NCI-H2107 treated with DMSO at 0.1 percent for 48 hours (cell line): ENCODE data around the gene CDCA4.
A peak's percentile ranks its signal among the peaks of the same experiment; 100 is the strongest.
"Not testable (repeated sequence)": the region's sequence is repeated elsewhere in the genome, so short reads cannot be mapped to it uniquely, and the experiment has no call there.

ENCODE experiments used
- DNase-seq: peaks from one replicate; lab custom pipeline; 2025; ENCODE audit not compliant: unreplicated experiment; lab: John Stamatoyannopoulos, UW

The CDCA4 gene

GRCh38 chr14:105058521-105059034 is 37.7 kb upstream of the CDCA4 start:
- DNase-seq, result no peak

DNA sequence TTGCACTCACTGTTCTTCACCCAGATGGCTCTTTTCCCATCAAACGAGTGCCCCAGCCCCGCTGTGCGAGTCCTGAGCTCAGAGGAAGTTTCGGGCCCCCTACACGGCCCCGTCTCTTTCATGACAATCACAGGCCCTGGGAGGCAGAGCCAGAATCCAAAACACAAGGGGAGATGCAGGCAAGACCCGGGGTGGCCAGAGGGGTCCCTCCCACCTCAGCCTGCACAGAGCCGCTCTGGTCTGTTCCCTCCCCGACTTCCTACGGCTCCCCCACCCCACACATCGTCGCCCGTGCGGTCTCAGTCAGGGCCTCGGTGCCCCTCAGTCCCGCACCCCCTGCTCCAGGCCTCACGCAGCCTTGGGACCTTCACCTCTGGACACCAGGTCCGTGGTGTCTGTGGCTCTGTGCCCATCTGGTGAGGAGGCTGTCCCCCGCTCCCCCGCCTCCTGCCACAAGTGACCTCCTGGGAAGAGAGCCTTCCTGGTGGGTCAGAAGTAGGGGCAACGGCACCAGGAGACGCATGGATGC is 35.5 kb upstream of the CDCA4 start:
- no peak for DNase-seq

DNA sequence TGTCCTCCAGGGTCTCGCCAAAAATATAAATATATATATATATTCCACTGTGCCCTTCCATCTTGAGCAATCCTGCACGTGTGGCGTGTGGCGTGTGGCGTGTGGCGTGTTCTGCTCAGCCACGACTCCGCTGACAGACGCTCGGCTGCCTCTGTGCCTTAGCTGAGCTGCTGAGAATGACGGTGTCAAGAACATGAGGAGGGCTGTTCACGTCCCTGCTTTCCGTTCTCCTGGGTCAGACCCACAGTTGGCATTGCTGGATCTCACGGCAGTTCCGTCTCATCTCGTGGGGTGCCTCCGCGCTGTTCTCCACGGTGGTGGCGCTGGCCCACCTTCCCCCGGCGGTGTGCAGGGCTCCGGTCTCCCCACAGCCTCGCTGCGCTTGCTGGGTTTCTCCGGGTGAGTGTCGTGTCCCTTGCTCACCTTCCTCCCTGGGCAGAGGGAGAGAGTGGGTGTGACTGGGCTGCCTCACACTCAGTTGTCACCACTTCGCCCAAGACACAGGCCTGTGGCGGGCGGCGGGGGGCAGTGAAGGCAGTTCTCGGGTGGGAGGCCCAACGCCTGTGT is 34.9 kb upstream of the CDCA4 start:
- no peak for DNase-seq

GRCh38 chr14:105055334-105055733 is 34.5 kb upstream of the CDCA4 start:
- no peak for DNase-seq

DNA sequence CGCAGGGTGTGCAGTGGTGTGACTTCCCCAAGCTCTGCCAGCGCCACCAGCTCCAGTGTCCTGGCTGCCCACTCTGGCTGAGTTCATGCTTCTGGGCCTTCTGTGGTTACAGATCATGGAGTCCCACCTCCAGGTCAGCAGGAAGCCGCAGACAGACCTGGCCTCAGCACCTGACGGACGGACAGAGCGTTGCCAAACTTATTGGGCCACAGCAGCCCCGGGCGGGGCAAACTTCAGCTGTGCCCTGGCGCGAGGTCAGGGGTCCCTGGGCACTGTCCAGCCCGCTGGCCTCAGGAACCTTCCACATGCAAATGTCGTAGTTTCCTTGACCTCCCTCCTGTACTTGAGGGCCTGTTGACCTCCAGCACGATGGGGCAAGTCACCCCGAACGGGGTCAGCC is 33.1 kb upstream of the CDCA4 start:
- DNase-seq, result no peak

- no peak for DNase-seq
These were observed 32.5 kb upstream of the CDCA4 start for GRCh38 chr14:105053421-105053820.

- no peak for DNase-seq
These were observed 31.2 kb upstream of the CDCA4 start for GRCh38 chr14:105052110-105052458.

- no peak for DNase-seq
These were observed 30.6 kb upstream of the CDCA4 start for GRCh38 chr14:105051182-105052109.

GRCh38 chr14:105050551-105050897 is 29.6 kb upstream of the CDCA4 start:
- DNase-seq, result peak; percentile 80

DNA sequence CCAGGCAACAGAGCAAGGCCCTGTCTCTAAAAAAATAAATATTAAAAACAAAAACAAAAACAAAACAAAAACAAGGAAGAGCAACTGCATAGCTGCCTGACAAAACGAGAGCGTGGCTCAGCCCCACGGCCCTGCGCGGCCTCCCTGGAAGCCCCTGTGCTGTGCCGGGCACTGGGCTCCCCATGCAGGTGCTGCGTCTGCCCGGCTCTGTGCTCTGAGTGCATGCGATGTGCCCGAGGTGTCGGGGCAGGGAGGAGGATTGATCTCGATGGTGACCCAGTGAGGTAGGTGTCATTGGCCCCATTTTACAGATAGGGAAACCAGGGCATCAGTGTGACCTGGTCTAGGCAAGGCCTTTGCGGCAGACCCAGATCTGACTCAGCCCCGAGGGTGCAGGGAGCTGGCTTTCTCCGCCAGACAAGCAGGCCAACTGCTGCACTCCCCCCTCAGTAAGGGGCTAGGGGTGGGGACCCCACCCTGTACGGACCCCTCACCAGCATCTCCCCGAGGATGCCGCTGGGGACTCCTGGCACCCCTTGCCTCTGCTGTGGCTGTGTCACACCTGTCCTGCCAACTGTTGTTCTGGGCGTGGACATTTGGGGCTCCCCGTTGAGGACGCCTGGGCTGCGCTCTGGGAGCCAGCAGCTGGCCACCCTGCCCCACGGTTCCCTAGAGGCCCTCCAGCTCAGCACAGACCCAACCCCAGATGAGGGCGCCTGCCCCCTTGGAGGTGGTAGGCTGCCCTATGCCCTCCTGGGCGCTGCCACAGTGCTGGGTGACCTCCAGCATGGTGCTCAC is 29.1 kb upstream of the CDCA4 start:
- peak; percentile 69 for DNase-seq

DNA sequence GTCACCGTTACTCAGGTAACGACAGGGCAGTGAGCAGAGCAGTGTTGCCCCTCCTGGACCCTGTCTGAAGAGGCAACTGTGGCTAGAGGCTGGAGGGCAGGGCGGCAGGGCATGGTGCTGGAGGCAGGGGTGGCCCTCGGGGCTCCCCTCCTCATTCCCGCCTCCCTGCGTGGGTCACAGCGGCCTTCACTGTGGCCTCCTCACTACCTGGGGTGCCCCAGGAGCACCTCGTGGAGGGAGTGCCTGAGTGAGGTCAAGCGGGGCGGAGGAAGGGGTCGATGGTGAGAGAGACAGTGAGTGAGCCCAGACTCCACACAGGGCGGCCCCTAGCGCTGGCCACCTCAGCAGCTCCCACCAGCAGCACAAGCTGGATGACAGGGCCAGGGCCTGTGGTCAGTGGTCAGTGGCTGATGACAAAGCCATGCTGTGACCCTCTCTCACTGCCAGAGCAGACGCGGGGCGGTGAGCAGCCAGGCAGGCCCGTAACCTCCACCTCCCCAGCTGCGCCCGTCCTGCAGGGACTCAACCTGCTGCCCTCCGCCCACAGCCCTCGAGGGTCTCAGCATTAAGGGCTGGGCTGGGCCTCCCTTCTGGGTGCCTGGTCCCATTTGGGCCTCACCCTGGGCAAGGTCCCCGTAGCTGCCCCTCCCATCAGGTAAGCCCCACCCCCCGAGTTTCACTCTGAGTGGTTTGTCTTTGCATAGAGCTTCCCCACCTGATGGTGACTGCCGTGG is 26.6 kb upstream of the CDCA4 start:
- no peak for DNase-seq

DNA sequence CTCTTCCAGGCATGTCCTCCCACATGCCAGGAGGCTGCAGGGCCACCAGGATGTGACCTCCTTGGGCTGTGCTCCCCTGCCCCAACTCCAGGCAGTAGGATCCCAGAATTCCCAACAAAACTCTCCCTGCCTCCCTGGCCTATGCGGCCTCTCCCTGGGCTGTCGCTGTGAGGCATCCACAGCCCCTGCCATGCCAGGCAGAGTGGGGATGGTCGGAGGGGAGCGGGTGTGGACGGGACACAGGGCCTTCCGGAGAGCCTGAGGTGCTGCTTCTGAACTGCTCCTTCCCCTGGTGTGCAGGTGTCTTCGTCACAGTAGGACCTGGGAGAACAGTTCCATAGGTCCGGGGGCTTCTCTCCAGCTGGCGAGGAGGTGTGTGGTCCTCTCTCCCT is 26.0 kb upstream of the CDCA4 start:
- DNase-seq, result no peak

GRCh38 chr14:105045710-105046326 is 24.9 kb upstream of the CDCA4 start:
- DNase-seq, result peak; percentile 82

GRCh38 chr14:105043641-105044040 is 22.8 kb upstream of the CDCA4 start:
- DNase-seq, result no peak

DNA sequence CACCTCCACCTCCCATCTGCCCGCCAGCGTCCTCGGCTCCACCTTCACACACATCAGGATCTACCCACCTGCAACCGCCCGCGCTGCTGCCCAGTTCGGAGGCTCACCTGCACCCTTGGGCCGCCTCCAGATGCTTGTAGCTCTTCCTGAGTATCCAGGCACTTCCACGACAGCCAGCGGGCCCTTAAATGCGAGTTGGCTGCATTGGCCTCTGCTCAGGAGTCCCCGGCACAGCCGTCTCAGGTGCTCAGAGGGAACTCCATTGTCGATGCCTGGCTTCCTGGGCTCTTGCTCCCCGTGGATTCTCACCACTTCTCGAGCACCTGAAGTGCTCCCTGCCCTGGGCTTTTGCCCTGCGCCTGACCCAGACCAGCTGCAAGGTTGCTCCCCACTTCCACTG is 21.9 kb upstream of the CDCA4 start:
- DNase-seq, result no peak

GRCh38 chr14:105041841-105042765 is 21.2 kb upstream of the CDCA4 start:
- no peak for DNase-seq

DNA sequence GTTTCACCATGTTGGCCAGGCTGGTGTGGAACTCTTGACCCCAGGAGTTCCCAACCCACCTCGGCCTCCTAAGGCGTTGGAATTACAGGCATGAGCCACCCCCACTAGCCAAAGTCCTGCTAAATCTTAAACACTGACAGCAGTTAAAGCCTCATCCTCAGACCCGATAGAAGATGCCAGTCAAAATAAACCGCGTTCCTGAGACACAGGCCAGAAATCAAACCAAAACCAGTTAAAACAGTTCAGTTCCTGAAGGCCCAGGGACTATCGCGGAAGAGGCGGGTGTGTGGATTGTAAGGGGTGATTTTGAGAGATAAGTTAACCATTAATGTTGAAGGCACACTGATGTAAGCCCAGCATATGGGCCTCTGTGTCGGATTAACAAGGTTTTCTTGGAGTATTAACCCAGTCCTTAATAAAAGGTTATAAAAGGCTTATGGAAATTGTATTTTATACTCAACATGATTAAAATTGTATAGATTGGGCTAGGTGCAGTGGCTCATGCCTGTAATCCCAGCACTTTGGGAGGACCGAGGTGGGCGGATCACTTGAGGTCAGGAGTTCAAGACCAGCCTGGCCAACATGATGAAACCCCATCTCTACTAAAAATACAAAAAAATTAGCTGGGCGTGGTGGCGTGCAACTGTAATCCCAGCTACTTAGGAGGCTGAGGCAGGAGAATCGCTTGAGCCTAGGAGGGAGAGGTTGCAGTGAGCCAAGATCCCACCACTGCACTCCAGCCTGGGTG is 18.7 kb upstream of the CDCA4 start:
- DNase-seq, result no peak

DNA sequence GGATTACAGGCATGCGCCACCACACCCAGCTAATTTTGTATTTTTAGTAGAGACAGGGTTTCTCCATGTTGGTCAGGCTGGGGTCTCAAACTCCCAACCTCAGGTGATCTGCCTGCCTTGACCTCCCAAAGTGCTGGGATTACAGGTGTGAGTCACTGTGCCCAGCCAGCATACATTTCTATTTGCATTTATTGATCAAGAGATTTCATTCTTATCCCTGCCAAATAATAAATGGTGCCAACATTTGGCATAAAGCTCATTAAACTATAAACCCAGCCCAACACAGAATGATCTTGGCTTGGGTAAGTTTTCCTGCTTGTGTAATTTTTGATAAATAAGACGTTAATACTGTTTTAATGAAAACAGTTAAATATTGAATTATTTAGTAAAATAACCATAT is 14.7 kb upstream of the CDCA4 start:
- DNase-seq, result not testable (repeated sequence)
